MM.1S (cell line): ENCODE measurements around the gene CBX2.
A peak's percentile ranks its signal among the peaks of the same experiment; 100 is the strongest.

Experiments used
- DNase-seq: peaks from one replicate; pipeline ENCODE4 v3.0.0-alpha.2; 2015
- H2AFZ ChIP-seq: fragments of 300-600 bp; sonication (generic); 2 replicates; pipeline ENCODE4 v1.6.0; 2016; ENCODE audit warnings: antibody characterized with exemption, low read length
- H3F3A ChIP-seq: fragments of 300-600 bp; sonication (generic); 2 replicates; pipeline ENCODE4 v1.6.1; 2016; ENCODE audit warnings: mild to moderate bottlenecking, antibody characterized with exemption, low read length, moderate library complexity, mixed read lengths; ENCODE audit not compliant: insufficient read depth
- H3K27ac ChIP-seq: fragments of 300-600 bp; sonication (generic); 2 replicates; pipeline ENCODE4 v1.5.1; 2016; ENCODE audit warnings: mild to moderate bottlenecking, low read length
- H3K27me3 ChIP-seq: fragments of 300-600 bp; sonication (generic); replicated peaks from 2 replicates; pipeline ENCODE4 v1.6.0; 2016; ENCODE audit warnings: low read length; ENCODE audit not compliant: insufficient read depth
- H3K36me3 ChIP-seq: fragments of 300-600 bp; sonication (generic); replicated peaks from 2 replicates; pipeline ENCODE4 v1.6.1; 2016; ENCODE audit warnings: mild to moderate bottlenecking, low read length, mixed read lengths; ENCODE audit not compliant: insufficient read depth
- H3K4me1 ChIP-seq: fragments of 300-600 bp; sonication (generic); 2 replicates; pipeline ENCODE4 v1.6.1; 2016; ENCODE audit warnings: low read length, mixed read lengths
- H3K4me2 ChIP-seq: fragments of 300-600 bp; sonication (generic); 2 replicates; pipeline ENCODE4 v1.6.0; 2016; ENCODE audit warnings: low read depth, low read length
- H3K4me3 ChIP-seq: fragments of 300-600 bp; sonication (generic); 2 replicates; pipeline ENCODE4 v1.5.1; 2016; ENCODE audit warnings: low read length, mixed read lengths
- H3K79me2 ChIP-seq: fragments of 300-600 bp; sonication (generic); 2 replicates; pipeline ENCODE4 v1.6.1; 2016; ENCODE audit warnings: mixed run types, low read length, mixed read lengths
- H3K9ac ChIP-seq: fragments of 300-600 bp; sonication (generic); 2 replicates; pipeline ENCODE4 v1.6.1; 2016; ENCODE audit warnings: low read length, mixed read lengths
- H3K9me2 ChIP-seq: fragments of 300-600 bp; sonication (generic); replicated peaks from 2 replicates; pipeline ENCODE4 v1.6.1; 2016; ENCODE audit warnings: mild to moderate bottlenecking, low read length, mixed read lengths; ENCODE audit not compliant: insufficient read depth
- H3K9me3 ChIP-seq: fragments of 300-600 bp; sonication (generic); replicated peaks from 2 replicates; pipeline ENCODE4 v1.6.1; 2016; ENCODE audit warnings: mild to moderate bottlenecking, low read length, mixed read lengths; ENCODE audit not compliant: insufficient read depth
- H4K20me1 ChIP-seq: fragments of 300-600 bp; sonication (generic); 2 replicates; pipeline ENCODE4 v1.6.1; 2016; ENCODE audit warnings: mild to moderate bottlenecking, low read length, moderate library complexity, mixed read lengths; ENCODE audit not compliant: insufficient read depth
- EZH2 ChIP-seq: fragments of 300-600 bp; sonication (generic); optimal IDR thresholded peaks from 2 replicates; pipeline ENCODE3; 2017; ENCODE audit warnings: low read depth, mild to moderate bottlenecking, antibody characterized with exemption, low read length, mixed read lengths
- EZH2phosphoT487 ChIP-seq: fragments of 300-600 bp; sonication (generic); IDR thresholded peaks from 2 replicates; pipeline ENCODE4 v1.6.1; 2018; ENCODE audit warnings: antibody characterized with exemption, low read length
- TF ChIP-seq, protein P1 (sequence below): fragments of 300-600 bp; sonication (generic); IDR thresholded peaks from 2 replicates; pipeline ENCODE4 v1.5.1; 2016; ENCODE audit warnings: antibody characterized with exemption, low read length, mixed read lengths

Gene CBX2

GRCh38 chr17:79777894-79778503 lies at the start of gene CBX2:
TSS of gene CBX2 (plus strand) at chr17:79778148. CDS start at chr17:79778236, 88 bp downstream.
- peak within 1 kb of the TSS; percentile 53; the same call in 1 of the 2 replicates for H3K4me3 ChIP-seq
- H3K9me2 ChIP-seq: no peaks in the 10 kb centered on the region
- H3K27me3 ChIP-seq: peaks cover 93% of the 10 kb centered on the region
- no peaks in the 10 kb centered on the region for H3K79me2 ChIP-seq
- H3K4me1 ChIP-seq: 0 out of 2 replicates have a peak, but pooled peaks cover 6% of the 10 kb centered on the region
- H3K27ac ChIP-seq: no peak within 1 kb of the TSS
- H3K9me3 ChIP-seq: no peaks in the 10 kb centered on the region
- H2AFZ ChIP-seq: peak within 1 kb of the TSS; percentile 69
- no peaks in the 10 kb centered on the region for H3K36me3 ChIP-seq
- no peaks in the 10 kb centered on the region for H4K20me1 ChIP-seq
- no peaks in the 10 kb centered on the region for H3F3A ChIP-seq
- peak within 1 kb of the TSS; percentile 73 for H3K4me2 ChIP-seq
- H3K9ac ChIP-seq: no peak within 1 kb of the TSS
- no peak for TF ChIP-seq EZH2phosphoT487
- no peak for TF ChIP-seq EZH2
- DNase-seq: peak; percentile 71

DNA sequence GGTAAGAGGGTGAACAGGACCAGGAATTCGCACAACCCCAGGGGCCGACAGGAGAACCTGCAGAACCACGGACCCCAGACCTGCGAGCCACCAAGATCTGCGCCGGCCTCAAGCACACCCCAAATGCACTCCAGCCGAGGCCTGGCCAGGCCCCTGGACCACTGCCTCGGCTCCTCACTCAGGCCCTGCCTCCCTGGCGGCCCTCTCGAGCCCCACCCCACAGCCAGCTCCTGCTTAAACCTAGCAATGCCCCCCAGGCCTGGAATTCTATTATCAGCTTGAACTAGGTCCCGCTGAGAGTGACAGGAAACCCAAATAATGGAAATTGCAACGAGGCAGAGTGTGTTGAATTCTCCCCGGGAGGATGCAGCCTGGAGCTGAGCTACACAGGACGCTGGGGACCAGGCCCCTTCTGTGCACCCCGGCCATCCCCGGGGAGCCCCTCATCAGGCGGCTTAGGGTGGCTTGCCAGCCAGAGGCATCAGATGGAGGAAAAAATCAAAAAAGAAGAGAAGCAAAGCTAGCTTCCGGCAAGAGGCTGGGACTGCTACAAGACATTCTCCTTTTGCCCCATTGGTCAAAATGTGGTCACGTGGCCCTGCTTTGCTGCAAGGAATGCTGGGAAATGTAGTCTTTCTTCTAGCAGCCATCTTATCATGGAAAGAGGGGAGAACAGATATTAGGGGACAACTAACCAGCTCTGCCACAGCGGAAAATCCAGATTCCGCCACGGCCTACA lies 49.6 kb upstream of the CBX2 start:
- no peak overlapping the region for H3K27ac ChIP-seq
- no peaks in the 10 kb centered on the region for H3K79me2 ChIP-seq
- H3K9ac ChIP-seq: no peak overlapping the region
- H2AFZ ChIP-seq: peak overlapping the region; percentile 87
- H3K9me3 ChIP-seq: no peaks in the 10 kb centered on the region
- peak; percentile 79 for DNase-seq
- H3K4me2 ChIP-seq: peak overlapping the region; percentile 69
- TF ChIP-seq, protein P1, sequence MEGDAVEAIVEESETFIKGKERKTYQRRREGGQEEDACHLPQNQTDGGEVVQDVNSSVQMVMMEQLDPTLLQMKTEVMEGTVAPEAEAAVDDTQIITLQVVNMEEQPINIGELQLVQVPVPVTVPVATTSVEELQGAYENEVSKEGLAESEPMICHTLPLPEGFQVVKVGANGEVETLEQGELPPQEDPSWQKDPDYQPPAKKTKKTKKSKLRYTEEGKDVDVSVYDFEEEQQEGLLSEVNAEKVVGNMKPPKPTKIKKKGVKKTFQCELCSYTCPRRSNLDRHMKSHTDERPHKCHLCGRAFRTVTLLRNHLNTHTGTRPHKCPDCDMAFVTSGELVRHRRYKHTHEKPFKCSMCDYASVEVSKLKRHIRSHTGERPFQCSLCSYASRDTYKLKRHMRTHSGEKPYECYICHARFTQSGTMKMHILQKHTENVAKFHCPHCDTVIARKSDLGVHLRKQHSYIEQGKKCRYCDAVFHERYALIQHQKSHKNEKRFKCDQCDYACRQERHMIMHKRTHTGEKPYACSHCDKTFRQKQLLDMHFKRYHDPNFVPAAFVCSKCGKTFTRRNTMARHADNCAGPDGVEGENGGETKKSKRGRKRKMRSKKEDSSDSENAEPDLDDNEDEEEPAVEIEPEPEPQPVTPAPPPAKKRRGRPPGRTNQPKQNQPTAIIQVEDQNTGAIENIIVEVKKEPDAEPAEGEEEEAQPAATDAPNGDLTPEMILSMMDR: no peak
- TF ChIP-seq EZH2phosphoT487 (no peak), EZH2 (no peak)
- no peaks in the 10 kb centered on the region for H4K20me1 ChIP-seq
- H3F3A ChIP-seq: no peaks in the 10 kb centered on the region
- no peaks in the 10 kb centered on the region for H3K36me3 ChIP-seq
- peak overlapping the region; percentile 47 for H3K4me3 ChIP-seq
- H3K4me1 ChIP-seq: peaks cover 8% of the 10 kb centered on the region
- H3K27me3 ChIP-seq: peaks cover 37% of the 10 kb centered on the region
- no peaks in the 10 kb centered on the region for H3K9me2 ChIP-seq

- Histone ChIP-seq H2AFZ (peak overlapping the region; percentile 87), H3K27me3 (peaks cover 35% of the 10 kb centered on the region), H3K36me3 (no peaks in the 10 kb centered on the region), H3F3A (no peaks in the 10 kb centered on the region), H3K9me2 (no peaks in the 10 kb centered on the region), H3K4me1 (peaks cover 10% of the 10 kb centered on the region), H3K9me3 (no peaks in the 10 kb centered on the region), H3K79me2 (no peaks in the 10 kb centered on the region), H3K9ac (no peak overlapping the region), H3K27ac (no peak overlapping the region), H4K20me1 (no peaks in the 10 kb centered on the region), H3K4me2 (peak overlapping the region; percentile 69), H3K4me3 (peak overlapping the region; percentile 47; the same call in 1 of the 2 replicates)
- TF ChIP-seq EZH2phosphoT487 (no peak), EZH2 (no peak)
- TF ChIP-seq, protein P1: no peak
- DNase-seq: no peak
Measured at GRCh38 chr17:79728908-79729471, 49.0 kb upstream of the CBX2 start.
